ENCODE measurements around the gene ERBB3. TPM values are rescaled to one million over a fixed set of nuclear protein-coding genes. Genes with fewer than 3 reads are reported as not detected.

ERBB3 gene
- total RNA-seq, 1 experiment from 2014 or later: 56.5 TPM

DNA sequence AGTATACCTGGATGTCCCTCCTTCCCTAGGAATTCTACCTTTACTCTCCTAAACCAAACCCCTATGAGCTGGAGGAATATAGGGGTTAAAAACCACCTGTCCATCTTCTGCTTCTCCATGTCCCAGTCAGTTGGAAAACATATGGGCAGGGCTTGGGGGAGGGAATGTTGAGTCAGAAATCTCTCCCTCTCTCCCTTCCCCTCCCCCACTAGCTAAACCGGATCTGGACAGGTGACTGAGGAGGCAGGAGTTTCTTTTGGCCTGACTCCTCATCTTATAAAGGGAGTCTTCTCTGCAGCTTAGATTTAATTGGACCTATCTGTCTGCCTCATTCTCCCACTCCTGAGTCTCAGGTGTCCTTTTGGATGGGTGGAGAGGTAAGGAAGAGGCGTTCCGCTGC is 6.1 kb downstream of the ERBB3 start:
- Mint-ChIP-seq H3K9me3 (no peaks in the 10 kb centered on the region), H3K36me3 (ENCODE audit: insufficient read depth in 1 of 3, low read depth in 3 of 3) (peaks cover 33 to 72% (median 69%) of the 10 kb centered on the region in 3 experiments), H3K4me3 (no peak overlapping the region; a peak in 1 of 5 replicates), H3K27ac (peak overlapping the region in 2 of 3 experiments; percentile 10 to 49; a peak in 1 of 7 replicates), H3K4me1 (peaks cover 9 to 13% of the 10 kb centered on the region in 2 experiments), H3K27me3 (ENCODE audit: low read depth) (no peaks in the 10 kb centered on the region)
- no peak overlapping the region for H3K4me2 ChIP-seq (ENCODE audit: insufficient read depth, insufficient read length, low read length)
- no peak overlapping the region for H2BK120ac ChIP-seq (ENCODE audit: low read depth, low read length, poor library complexity, severe bottlenecking)
- no peaks in the 10 kb centered on the region for H3K27me3 ChIP-seq (ENCODE audit: insufficient read depth, low read length)
- H2BK15ac ChIP-seq (ENCODE audit: low read depth, low read length): no peak overlapping the region
- H3K23me2 ChIP-seq (ENCODE audit: insufficient read length, low read depth, low read length, poor library complexity, severe bottlenecking): no peaks in the 10 kb centered on the region
- H3K4ac ChIP-seq (ENCODE audit: low read depth, low read length): no peak overlapping the region
- H2AK5ac ChIP-seq (ENCODE audit: insufficient read length, low read length): no peak overlapping the region
- no peaks in the 10 kb centered on the region for H4K20me1 ChIP-seq (ENCODE audit: control insufficient read depth, insufficient read depth, insufficient read length)
- H3K9me3 ChIP-seq (ENCODE audit: control insufficient read depth, low read depth, low read length): no peaks in the 10 kb centered on the region
- no peaks in the 10 kb centered on the region for H3K79me1 ChIP-seq (ENCODE audit: insufficient read depth, low read depth, low read length, poor library complexity, severe bottlenecking)
- H3K79me2 ChIP-seq (ENCODE audit: insufficient read depth, low read length): peaks cover 6% of the 10 kb centered on the region; the same call in 1 of the 2 replicates
- no peak overlapping the region for H2AFZ ChIP-seq (ENCODE audit: low read length)
- no peak overlapping the region for H4K91ac ChIP-seq (ENCODE audit: insufficient read length, low read depth, low read length)
- no peak overlapping the region for H2BK5ac ChIP-seq (ENCODE audit: insufficient read length, low read length)
- H3K4me1 ChIP-seq (ENCODE audit: insufficient read depth, low read length): 0 out of 2 replicates have a peak, but pooled peaks cover 2% of the 10 kb centered on the region
- H3K18ac ChIP-seq (ENCODE audit: insufficient read length, low read depth, low read length): no peak overlapping the region
- H3T11ph ChIP-seq (ENCODE audit: low read length): no peak overlapping the region
- no peak overlapping the region for H3K9ac ChIP-seq (ENCODE audit: extremely low read depth, insufficient read length, low read length)
- H3K27ac ChIP-seq (ENCODE audit: insufficient read length, low read depth, low read length): no peak overlapping the region
- H3K23ac ChIP-seq (ENCODE audit: insufficient read length, low read depth, low read length): no peak overlapping the region
- H4K8ac ChIP-seq (replicated peaks; ENCODE audit: insufficient read length, low read depth, low read length): no peak overlapping the region
- no peak overlapping the region for H3K14ac ChIP-seq (ENCODE audit: insufficient read depth, low read length)
- no peak overlapping the region for H3K56ac ChIP-seq (ENCODE audit: insufficient read length, low read depth, low read length)
- H2BK12ac ChIP-seq (ENCODE audit: insufficient read length, low read depth, low read length): no peak overlapping the region
- no peak overlapping the region for H2BK20ac ChIP-seq (ENCODE audit: low read depth, low read length, poor library complexity, severe bottlenecking)
- no CpG with 5 or more reads among the region's 3 CpGs for WGBS (ENCODE audit: extremely low coverage, insufficient read length, low lambda C conversion rate)
- TF ChIP-seq, protein P1, sequence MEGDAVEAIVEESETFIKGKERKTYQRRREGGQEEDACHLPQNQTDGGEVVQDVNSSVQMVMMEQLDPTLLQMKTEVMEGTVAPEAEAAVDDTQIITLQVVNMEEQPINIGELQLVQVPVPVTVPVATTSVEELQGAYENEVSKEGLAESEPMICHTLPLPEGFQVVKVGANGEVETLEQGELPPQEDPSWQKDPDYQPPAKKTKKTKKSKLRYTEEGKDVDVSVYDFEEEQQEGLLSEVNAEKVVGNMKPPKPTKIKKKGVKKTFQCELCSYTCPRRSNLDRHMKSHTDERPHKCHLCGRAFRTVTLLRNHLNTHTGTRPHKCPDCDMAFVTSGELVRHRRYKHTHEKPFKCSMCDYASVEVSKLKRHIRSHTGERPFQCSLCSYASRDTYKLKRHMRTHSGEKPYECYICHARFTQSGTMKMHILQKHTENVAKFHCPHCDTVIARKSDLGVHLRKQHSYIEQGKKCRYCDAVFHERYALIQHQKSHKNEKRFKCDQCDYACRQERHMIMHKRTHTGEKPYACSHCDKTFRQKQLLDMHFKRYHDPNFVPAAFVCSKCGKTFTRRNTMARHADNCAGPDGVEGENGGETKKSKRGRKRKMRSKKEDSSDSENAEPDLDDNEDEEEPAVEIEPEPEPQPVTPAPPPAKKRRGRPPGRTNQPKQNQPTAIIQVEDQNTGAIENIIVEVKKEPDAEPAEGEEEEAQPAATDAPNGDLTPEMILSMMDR (conservative IDR thresholded peaks at IDR 0.05): no peak
- DNase-seq: no peak
- no peak overlapping the region for H4K5ac ChIP-seq (ENCODE audit: insufficient read length, low read depth, low read length)
